HG03565 (cell line): ENCODE measurements around the gene ARFIP1.
"Not testable (repeated sequence)": the region's sequence is repeated elsewhere in the genome, so short reads cannot be mapped to it uniquely, and the experiment has no call there.

Experiments used
- ATAC-seq: cut with Tn5 transposase; IDR thresholded peaks from one replicate; pipeline ENCODE4 v1.9.1; 2021; ENCODE audit warnings: mild to moderate bottlenecking, moderate library complexity; ENCODE audit not compliant: unreplicated experiment

Gene ARFIP1

GRCh38 chr4:152887981-152888380, 108.2 kb downstream of the ARFIP1 start:
- no peak for ATAC-seq

DNA sequence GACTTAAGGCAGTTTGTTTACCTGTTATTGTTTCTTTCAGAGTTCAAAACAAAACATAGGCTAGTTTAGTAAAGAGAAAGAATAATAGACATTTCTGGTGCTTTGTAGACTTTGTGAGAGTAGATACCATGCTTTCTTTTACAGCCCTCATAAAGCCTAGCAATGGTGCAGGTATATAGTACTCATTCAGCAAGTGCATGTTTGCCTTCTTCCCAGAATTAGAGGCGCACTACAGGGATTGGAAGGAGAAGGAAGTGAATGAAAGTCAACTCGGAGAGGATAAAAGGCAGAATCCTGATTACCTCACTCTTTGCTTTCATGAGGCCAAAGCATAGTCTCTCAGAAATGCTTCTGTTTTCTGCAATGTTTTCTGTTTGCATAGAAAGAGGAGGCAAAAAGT, 113.2 kb downstream of the ARFIP1 start:
- ATAC-seq, result no peak

- no peak for ATAC-seq
Observed at GRCh38 chr4:152894673-152895072, 114.9 kb downstream of the ARFIP1 start.

- no peak for ATAC-seq
Observed at GRCh38 chr4:152896811-152897210, 117.1 kb downstream of the ARFIP1 start.

DNA sequence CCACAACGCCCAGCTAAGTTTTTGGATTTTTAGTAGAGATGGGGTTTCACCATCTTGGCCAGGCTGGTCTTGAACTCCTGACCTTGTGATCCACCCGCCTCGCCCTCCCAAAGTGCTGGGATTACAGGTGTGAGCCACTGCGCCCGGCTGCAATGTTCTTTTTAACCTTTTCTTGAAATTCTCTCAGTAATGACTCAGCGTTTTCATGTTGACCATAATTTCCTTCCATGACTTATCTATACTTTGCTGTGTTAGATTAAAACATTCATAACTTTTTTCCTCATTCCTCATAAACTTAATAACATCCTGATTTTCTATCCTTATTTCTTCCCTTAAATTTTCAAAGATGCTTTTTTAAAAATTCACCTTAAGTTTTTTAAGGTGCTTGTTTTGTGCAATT, 118.4 kb downstream of the ARFIP1 start:
- not testable (repeated sequence) for ATAC-seq

- ATAC-seq, result no peak
Observed at GRCh38 chr4:152898606-152899005, 118.9 kb downstream of the ARFIP1 start.

DNA sequence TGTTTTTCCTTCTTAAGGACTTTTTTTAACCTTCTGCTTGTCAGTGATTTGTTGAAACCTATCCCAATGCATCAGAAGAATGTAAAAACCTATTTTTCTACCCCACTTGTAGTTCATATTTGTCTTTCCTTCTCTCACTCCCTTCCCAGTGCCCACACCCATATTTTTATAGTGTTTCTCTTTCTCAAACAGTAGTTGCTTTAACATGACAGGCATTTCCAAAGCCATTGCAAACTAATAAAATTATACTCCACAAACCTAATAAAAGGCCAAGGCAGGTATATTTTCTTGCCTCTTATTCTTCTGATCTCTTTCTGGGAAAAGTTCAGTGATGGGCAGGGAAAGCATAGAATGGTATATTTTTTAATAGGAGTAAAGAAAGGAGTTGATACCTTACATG, 120.6 kb downstream of the ARFIP1 start:
- ATAC-seq, result no peak

DNA sequence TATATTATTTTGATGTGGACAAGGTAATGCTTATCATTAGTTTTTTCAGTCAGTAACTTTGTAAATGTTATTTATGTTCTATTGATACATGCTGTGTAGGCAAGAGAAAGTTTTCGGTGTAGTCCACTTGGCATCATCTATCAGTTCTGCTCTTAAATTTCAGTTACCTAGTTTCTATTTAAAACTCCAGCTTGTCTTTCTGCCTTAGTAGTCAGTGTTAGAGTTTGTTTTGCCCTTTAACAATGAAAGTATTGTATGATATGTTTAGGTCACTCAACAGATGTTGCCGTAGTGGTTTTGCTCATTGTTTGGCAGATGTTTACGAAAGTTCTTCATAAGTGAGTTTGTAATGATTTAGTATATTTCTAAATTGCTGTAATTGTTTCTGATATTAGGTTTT, 121.5 kb downstream of the ARFIP1 start:
- no peak for ATAC-seq

DNA sequence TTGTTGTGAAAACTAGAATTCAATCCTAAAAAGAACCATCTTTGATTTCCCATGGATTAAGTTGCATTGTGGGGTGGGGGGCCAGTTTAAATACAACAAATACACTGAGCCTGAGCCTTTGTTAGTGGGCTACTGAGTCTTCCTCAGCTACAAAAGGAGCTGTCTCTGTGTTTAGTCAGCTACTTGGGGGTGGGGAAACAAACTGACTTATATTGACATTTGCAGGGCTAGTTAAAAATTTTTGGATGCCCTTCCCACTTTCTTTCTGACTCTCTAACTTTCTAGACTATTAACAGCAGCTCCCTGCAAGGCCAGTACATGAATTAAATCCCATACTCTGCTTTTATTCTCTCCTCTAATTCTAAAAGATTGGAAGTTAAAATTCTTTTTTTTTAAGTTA, 123.9 kb downstream of the ARFIP1 start:
- no peak for ATAC-seq

GRCh38 chr4:152909901-152910300, 130.1 kb downstream of the ARFIP1 start:
- ATAC-seq, result no peak

DNA sequence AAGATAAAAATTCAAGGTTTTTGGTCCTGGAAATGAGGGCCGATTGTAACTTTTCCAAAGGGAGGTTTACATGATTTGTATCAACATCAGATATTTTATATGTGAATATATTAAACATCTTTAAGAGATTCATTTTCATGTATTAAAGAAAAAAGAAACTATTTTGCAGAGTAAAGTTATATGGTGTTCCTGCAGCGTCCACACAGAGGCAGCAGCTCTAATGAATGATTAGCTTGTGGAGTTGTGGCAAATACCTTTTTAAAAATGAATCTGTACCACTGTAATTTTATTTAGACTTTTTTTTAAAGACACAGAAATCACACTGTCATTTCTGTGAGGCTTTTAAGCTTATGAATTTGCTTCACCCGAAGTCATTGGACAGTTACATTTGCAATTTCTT, 130.8 kb downstream of the ARFIP1 start:
- no peak for ATAC-seq

DNA sequence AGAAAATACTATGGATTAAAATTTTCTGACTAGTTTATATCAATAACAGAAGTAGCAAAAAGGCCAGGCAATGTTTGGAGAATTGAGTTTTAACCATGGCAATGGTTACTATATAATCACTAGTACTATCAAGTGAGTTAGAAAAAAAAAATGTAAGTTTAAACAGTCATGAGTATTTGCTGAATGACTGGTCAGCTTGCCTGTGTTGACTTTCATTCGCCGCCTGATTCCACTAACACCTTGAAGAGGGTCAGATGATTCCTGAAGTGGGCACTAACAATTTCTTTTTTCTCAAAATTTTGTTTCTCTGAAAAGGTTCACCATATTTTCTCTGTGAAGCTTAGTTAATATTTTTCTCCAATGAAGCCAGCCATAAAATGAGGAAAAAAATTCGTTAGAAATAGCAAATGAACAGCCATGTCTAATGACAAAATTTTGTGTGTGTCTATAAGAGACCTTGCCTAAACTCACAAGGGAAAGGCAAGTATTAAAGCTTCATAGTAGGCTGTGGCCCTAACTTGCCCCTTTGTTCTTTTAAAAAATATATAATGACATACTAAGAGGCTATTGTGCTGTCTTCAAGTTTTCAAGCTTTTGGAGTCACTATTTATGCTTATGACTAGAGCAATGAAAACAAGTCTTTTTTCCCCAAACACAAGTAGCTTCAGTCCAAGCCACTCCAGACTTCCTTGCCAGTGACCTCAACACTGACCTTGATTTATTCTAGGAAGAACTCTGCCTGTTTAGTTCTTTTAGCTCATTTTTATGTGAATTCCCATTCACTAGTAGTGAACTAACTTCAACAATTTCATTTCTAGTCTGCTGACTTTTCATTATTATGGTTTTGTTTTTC, 138.0 kb downstream of the ARFIP1 start:
- no peak for ATAC-seq

DNA sequence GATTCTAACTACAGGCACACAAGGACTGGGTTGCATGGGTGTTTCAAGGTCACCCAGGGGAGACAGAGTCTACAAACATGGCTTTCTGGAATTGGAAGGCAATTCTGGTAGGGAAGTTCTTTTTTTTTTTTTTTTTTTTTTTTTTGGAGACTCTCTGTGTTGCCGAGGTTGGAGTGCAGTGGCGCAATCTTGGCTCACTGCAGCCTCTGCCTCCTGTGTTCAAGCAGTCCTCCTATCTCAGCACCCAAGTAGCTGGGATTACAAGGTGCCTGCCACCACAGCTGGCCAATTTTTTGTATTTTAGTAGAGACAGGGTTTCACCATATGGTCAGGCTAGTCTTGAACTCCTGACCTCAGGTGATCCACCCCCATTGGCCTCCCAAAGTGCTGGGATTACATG, 140.1 kb downstream of the ARFIP1 start:
- no peak for ATAC-seq

DNA sequence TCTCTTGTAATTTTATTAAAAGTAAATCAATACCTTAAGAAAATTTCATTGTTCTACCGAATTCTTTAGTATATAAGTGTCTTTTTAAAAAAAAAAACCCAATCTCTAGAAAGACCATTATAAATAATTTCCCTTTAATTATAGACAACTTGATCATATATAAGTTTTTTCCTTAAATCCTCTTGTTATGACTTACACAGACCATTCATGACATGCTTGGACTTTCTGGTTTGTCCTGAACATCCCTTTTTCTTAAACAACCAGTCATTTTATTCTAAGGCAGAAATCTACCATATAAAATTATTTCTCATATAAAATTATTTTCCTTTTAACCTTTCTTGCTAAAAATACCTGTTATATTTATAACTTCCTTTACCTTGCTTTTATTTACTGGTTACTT, 141.0 kb downstream of the ARFIP1 start:
- ATAC-seq, result no peak

DNA sequence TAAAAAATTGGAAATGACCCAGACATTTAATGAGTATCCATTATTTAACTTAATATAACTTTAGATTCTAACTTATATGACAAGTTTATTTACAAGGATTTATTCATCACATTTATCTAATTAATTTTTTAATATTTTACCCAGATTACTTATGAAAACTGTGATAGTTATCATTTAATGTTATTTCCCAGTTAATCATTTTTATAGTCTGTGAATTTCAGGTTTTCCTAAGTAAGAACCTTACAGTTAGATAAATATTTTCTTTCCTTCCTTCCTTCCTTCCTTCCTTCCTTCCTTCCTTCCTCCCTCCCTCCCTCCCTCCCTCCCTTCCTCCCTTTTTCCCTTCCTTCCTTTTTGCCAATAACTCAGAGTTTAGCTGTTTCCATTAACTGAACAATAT, 141.5 kb downstream of the ARFIP1 start:
- no peak for ATAC-seq

- ATAC-seq, result no peak
Observed at GRCh38 chr4:152925851-152926250, 146.1 kb downstream of the ARFIP1 start.

GRCh38 chr4:152926959-152927358, 147.2 kb downstream of the ARFIP1 start:
- ATAC-seq, result no peak

- ATAC-seq, result no peak
Observed at GRCh38 chr4:152927737-152928136, 148.0 kb downstream of the ARFIP1 start.

- no peak for ATAC-seq
Observed at GRCh38 chr4:152928286-152928685, 148.5 kb downstream of the ARFIP1 start.

DNA sequence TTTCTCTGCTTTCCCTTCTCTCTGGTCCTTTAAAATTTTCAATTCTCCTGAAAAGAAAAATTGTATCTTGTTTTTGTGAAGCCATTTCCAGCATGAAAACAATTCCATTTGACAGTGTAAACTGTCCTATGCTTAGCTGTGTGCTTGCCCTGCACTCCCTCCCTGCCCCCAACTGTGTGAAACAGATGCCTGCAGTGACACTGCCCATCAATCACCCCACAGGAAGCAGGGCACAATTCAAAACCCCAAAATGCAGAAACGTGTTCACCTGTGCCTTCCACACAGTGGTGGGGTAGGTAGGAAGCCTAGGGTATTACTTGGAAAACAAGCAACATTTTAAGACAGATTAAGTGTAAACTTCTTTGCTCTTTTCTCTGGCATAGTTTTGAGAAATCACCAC, 150.1 kb downstream of the ARFIP1 start:
- no peak for ATAC-seq

GRCh38 chr4:152935143-152935542, 155.4 kb downstream of the ARFIP1 start:
- no peak for ATAC-seq

DNA sequence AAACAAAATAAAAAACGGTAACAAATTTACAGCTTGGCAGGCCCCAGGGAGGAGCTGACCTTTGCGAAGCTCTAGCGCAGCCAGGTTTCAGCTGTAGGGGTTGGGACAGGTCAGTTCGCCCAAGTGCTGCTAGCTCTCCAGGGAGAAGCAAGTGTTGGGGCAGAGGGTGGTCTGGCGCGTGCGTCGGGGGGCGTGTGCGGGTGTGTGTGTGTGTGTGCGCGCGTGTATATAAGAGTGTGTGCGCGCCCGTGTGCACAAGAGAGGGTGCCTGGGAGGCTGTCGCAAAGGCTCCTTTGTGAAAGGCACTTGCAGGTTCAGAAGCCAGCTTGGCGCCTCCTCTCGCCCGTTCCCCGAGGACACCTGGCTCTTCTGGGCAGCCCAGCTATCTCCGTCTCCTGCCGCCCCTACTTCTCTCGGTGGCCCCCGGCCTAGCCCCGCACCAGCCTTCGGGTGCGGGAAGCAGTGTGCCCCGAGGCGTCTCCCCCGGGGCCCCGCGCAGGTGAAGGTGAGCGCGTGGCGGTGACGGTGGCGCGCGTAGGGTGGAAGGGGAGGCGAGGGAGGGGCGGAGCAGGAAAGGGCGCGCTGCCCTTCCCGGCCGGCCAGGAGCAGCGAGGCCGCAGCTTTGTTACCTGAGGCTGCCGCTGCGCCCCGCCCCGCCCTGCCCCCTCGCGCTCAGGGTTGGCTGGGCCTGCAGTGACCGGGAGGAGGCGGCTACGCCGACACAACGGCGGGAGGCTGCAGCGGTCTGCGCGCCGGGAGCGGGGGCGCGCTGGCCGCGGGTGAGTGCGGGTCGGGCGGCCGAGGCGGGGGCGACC, 156.1 kb downstream of the ARFIP1 start, which contains the start of gene FHDC1:
Gene FHDC1 (plus strand): TSS at position 693 of the 815 bp plus-strand sequence. CDS start 6,735 bp downstream, outside the sequence.
- ATAC-seq, result no peak
